ENCODE data around the gene FADS2.

Gene FADS2

DNA sequence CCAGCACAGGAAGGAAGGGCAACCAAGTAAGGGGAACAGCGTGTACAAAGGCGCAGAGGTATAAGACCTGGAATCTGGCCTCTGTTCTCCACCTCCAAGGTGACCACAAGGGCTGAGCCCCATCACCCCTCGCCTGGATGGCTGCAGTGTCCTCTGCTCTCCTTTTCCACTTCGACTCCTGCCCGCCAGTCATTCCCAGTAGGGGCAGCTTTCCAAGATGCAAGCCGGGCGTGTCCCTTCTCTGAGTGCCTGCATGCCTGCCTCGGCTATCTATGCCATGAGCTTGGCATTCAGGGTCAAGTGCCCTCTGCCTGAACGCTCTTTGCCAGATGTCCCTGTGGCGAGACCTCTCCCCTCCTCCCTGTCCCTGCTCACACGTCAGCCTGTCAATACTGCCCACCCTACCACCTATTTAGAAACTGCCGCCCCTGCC lies 46.3 kb downstream of the FADS2 start:
- peaks cover 13% of the 10 kb centered on the region for H3K27me3 Mint-ChIP-seq (ENCODE audit: low read depth, poor library complexity)
- no peak overlapping the region for H3K27ac Mint-ChIP-seq
- no peak for DNase-seq
- H3K4me1 Mint-ChIP-seq, result peaks cover 26% of the 10 kb centered on the region
- no peaks in the 10 kb centered on the region for H3K36me3 Mint-ChIP-seq (ENCODE audit: low read depth)
- no peak overlapping the region for H3K4me3 Mint-ChIP-seq
- TF ChIP-seq, protein P1, sequence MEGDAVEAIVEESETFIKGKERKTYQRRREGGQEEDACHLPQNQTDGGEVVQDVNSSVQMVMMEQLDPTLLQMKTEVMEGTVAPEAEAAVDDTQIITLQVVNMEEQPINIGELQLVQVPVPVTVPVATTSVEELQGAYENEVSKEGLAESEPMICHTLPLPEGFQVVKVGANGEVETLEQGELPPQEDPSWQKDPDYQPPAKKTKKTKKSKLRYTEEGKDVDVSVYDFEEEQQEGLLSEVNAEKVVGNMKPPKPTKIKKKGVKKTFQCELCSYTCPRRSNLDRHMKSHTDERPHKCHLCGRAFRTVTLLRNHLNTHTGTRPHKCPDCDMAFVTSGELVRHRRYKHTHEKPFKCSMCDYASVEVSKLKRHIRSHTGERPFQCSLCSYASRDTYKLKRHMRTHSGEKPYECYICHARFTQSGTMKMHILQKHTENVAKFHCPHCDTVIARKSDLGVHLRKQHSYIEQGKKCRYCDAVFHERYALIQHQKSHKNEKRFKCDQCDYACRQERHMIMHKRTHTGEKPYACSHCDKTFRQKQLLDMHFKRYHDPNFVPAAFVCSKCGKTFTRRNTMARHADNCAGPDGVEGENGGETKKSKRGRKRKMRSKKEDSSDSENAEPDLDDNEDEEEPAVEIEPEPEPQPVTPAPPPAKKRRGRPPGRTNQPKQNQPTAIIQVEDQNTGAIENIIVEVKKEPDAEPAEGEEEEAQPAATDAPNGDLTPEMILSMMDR (IDR thresholded peaks at IDR 0.05), result no peak
- no peaks in the 10 kb centered on the region for H3K9me3 Mint-ChIP-seq

DNA sequence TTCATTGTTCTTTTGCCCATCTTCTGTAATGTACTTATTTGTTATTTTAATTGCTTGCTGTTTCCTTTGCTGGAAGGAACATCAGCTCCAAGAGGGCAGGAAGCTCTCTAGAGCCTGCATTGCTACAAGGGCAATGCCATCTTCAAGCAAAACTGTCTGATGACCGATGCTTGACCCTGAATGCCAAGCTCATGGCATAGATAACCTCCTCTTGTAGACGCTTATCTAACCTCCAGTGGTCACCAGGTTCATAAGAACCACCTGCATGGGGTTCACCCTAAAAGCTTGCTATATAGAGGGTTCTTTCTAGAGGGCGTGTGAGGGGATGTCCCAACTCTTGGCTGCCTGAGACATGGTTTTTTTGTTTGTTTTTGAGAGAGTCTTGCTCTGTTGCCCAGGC lies 46.8 kb downstream of the FADS2 start:
- Mint-ChIP-seq H3K27ac (no peak overlapping the region), H3K36me3 (ENCODE audit: low read depth) (no peaks in the 10 kb centered on the region), H3K27me3 (ENCODE audit: low read depth, poor library complexity) (peaks cover 13% of the 10 kb centered on the region), H3K4me1 (peaks cover 23% of the 10 kb centered on the region), H3K4me3 (no peak overlapping the region), H3K9me3 (no peaks in the 10 kb centered on the region)
- no peak for DNase-seq
- TF ChIP-seq, protein P1 (IDR thresholded peaks at IDR 0.05), result no peak

DNA sequence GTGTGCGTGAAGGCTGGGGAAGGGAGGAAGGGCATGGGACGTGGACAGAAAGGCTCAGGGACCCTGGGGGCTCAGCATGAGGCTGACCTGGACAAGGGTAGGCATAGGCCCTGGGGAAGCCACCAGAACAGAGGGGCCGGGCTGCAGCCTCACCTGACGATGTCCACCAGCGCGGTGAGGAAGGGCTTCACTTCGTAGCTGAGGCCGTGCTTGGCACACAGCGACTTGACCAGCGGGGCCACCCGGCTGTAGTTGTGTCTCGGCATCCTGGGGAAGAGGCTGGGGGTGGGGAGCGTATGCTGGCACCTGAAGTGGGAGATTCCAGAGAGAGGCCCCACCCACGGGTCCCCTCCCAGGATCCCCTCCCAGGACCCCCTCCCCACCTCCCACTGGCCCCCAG lies 47.6 kb downstream of the FADS2 start:
- Mint-ChIP-seq H3K27ac (no peak overlapping the region), H3K4me3 (no peak overlapping the region), H3K36me3 (ENCODE audit: low read depth) (no peaks in the 10 kb centered on the region)

DNA sequence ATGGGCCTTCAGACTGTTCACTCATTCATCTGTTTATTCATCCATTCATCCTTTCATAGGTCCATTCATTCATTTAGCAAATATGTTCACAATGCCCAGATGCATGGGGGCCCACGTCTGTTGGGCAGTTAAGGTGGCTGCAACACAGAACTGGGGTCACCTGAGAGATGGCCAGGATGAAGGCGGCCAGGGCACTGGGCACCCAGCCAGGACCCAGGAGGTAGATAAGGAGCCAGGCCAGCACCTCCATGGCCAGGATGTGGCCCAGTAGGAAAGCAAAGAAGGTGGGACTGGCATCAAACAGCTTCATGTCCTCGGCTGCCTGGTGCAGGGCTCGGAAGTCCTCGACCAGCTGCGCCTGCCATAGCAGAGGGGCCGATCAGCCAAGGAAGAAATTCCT lies 51.1 kb downstream of the FADS2 start:
- Mint-ChIP-seq H3K4me3 (no peak overlapping the region), H3K4me1 (peaks cover 10% of the 10 kb centered on the region), H3K27me3 (ENCODE audit: low read depth, poor library complexity) (peaks cover 10% of the 10 kb centered on the region), H3K36me3 (ENCODE audit: low read depth) (no peaks in the 10 kb centered on the region), H3K9me3 (peaks cover 4% of the 10 kb centered on the region), H3K27ac (no peak overlapping the region)
- DNase-seq, result no peak
- TF ChIP-seq, protein P1 (IDR thresholded peaks at IDR 0.05), result no peak

More for the DNA sequence above, 47.6 kb downstream of the FADS2 start:
- no peaks in the 10 kb centered on the region for H3K9me3 Mint-ChIP-seq
- TF ChIP-seq, protein P1 (IDR thresholded peaks at IDR 0.05), result no peak
- peaks cover 23% of the 10 kb centered on the region for H3K4me1 Mint-ChIP-seq
- H3K27me3 Mint-ChIP-seq (ENCODE audit: low read depth, poor library complexity), result peaks cover 13% of the 10 kb centered on the region
- DNase-seq, result no peak

DNA sequence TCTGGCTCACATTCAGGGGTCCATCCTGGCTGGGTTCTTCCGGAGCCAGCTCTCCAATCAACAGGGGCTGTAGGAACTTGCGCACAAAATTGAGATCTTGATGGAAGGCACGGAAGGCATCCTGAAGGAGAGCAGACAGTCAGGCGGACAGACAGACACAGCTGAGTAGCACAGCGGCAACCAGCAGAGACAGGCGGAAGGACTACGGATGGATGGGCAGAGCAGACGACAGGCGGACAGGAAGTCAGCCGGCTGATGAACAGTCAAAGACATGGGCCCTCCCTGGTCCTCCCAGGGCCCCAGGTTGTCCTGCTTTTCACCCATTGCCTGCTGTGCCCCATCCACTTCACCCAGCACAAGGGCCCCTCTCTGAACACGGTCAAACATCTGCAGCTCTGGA lies 51.9 kb downstream of the FADS2 start:
- H3K27ac Mint-ChIP-seq, result no peak overlapping the region
- H3K4me1 Mint-ChIP-seq, result peaks cover 10% of the 10 kb centered on the region
- H3K9me3 Mint-ChIP-seq, result peaks cover 4% of the 10 kb centered on the region

DNA sequence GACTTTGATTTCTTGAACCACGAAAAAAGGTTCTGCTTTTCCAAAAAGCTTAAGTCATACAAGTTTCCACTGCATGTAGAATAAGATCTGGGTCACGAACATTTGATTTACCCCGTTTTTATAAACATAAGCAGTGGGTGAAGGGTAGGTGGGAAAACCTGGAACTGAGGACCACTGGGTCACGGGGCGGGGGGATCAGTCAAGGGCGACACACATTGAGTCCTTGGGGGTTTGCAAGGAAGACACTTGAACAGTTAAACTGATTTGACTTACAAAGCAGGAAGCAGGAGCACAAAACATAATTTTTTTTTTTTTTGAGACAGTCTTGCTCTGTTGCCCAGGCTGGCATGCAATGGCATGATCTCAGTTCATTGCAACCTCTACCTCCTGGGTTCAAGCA lies 52.4 kb downstream of the FADS2 start:
- TF ChIP-seq, protein P1 (IDR thresholded peaks at IDR 0.05), result no peak
- Mint-ChIP-seq H3K4me1 (peaks cover 10% of the 10 kb centered on the region), H3K27me3 (ENCODE audit: low read depth, poor library complexity) (peaks cover 8% of the 10 kb centered on the region), H3K36me3 (ENCODE audit: low read depth) (no peaks in the 10 kb centered on the region), H3K4me3 (no peak overlapping the region), H3K27ac (no peak overlapping the region), H3K9me3 (peaks cover 4% of the 10 kb centered on the region)
- no peak for DNase-seq

More for the DNA sequence above, 51.9 kb downstream of the FADS2 start:
- Mint-ChIP-seq H3K27me3 (ENCODE audit: low read depth, poor library complexity) (peaks cover 11% of the 10 kb centered on the region), H3K4me3 (no peak overlapping the region), H3K36me3 (ENCODE audit: low read depth) (no peaks in the 10 kb centered on the region)
- TF ChIP-seq, protein P1 (IDR thresholded peaks at IDR 0.05), result no peak
- DNase-seq, result no peak
